T-helper 17 cell (primary cell): ENCODE measurements around the gene LRRC4. TPM values are rescaled to one million over a fixed set of nuclear protein-coding genes. Genes with fewer than 3 reads are reported as not detected.
A peak's percentile ranks its signal among the peaks of the same experiment; 100 is the strongest.

Experiments
- ATAC-seq: fragments of 150-1000 bp; cut with Tn5 transposase; 2 replicates; pipeline ENCODE4 v1.10.0; 2021; ENCODE audit warnings: mild to moderate bottlenecking, moderate library complexity
- DNase-seq, 3 donors: peaks; one replicate each; pipeline versions ENCODE4 v3.0.0 to v3.0.0-alpha.2; 2020 to 2021
- H3K9me3 ChIP-seq: one replicate; pipeline ENCODE4 v1.7.0; 2013; ENCODE audit warnings: low read length, mild to moderate bottlenecking; ENCODE audit not compliant: control insufficient read depth, poor library complexity, severe bottlenecking
- H3K27ac Mint-ChIP-seq: one replicate; pipeline ENCODE4 v1.8.0; 2022; ENCODE audit warnings: mild to moderate bottlenecking, moderate library complexity, mixed read lengths
- H3K27me3 Mint-ChIP-seq: one replicate; pipeline ENCODE4 v1.8.0; 2022; ENCODE audit warnings: mixed read lengths
- H3K36me3 Mint-ChIP-seq: one replicate; pipeline ENCODE4 v1.8.0; 2022; ENCODE audit warnings: low read depth, mixed read lengths
- H3K4me1 Mint-ChIP-seq: one replicate; pipeline ENCODE4 v1.8.0; 2022; ENCODE audit warnings: mild to moderate bottlenecking, mixed read lengths
- H3K4me3 Mint-ChIP-seq: one replicate; pipeline ENCODE4 v1.8.0; 2022; ENCODE audit warnings: mild to moderate bottlenecking, moderate library complexity, mixed read lengths
- total RNA-seq, 4 donors: library from RNA in 2 of 4; stranded (reverse) in 2 of 4; gene quantifications; one replicate each; pipeline ENCODE4 v1.2.3 and lab custom pipeline; 2022 to 2026

LRRC4 gene
- total RNA-seq, 2 donors from 2014 or later: 0.34 to 0.57 TPM

- ATAC-seq: no peak
- Mint-ChIP-seq H3K27me3 (no peaks in the 10 kb centered on the region), H3K4me1 (peaks cover 49% of the 10 kb centered on the region), H3K36me3 (peaks cover 2% of the 10 kb centered on the region), H3K4me3 (no peak overlapping the region), H3K27ac (peak overlapping the region; percentile 45)
- no peaks in the 10 kb centered on the region for H3K9me3 ChIP-seq
- DNase-seq: no peak
Observed at GRCh38 chr7:128052404-128052803, 21.2 kb upstream of the LRRC4 start.

GRCh38 chr7:128045766-128046165 is 14.5 kb upstream of the LRRC4 start:
- H3K9me3 ChIP-seq: no peaks in the 10 kb centered on the region
- Mint-ChIP-seq H3K27ac (no peak overlapping the region), H3K36me3 (peaks cover 2% of the 10 kb centered on the region), H3K27me3 (no peaks in the 10 kb centered on the region), H3K4me3 (no peak overlapping the region), H3K4me1 (peaks cover 29% of the 10 kb centered on the region)
- ATAC-seq: no peak
- no peak for DNase-seq

- no peaks in the 10 kb centered on the region for H3K9me3 ChIP-seq
- no peak overlapping the region for H3K27ac Mint-ChIP-seq
- DNase-seq (no peak), ATAC-seq (no peak)
- H3K36me3 Mint-ChIP-seq: no peaks in the 10 kb centered on the region
- H3K4me1 Mint-ChIP-seq: peaks cover 27% of the 10 kb centered on the region
- H3K27me3 Mint-ChIP-seq: no peaks in the 10 kb centered on the region
- peak overlapping the region; percentile 47 for H3K4me3 Mint-ChIP-seq
Observed at GRCh38 chr7:128045158-128045557, 13.9 kb upstream of the LRRC4 start.

DNA sequence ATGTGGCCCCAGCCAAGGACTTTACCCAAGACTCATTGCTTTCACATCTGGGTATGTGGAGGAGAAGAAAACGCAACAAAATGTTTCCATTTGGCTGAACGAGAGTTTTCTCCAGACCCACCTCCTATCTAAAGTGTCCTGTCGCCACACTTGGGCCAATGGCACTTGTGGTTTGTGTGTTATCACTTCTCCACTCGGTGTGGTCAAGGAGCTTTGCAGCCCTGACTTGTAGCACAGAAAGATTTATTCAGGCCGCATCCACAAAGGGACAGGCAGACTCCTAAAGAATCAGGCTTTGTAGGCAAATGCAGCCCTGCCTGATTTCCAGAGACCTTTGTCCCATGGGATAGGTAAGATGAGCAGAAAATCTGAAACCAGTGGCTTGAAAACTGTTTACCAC is 12.8 kb upstream of the LRRC4 start:
- peaks cover 18% of the 10 kb centered on the region for H3K4me1 Mint-ChIP-seq
- no peaks in the 10 kb centered on the region for H3K27me3 Mint-ChIP-seq
- DNase-seq (no peak), ATAC-seq (no peak)
- no peaks in the 10 kb centered on the region for H3K9me3 ChIP-seq
- H3K36me3 Mint-ChIP-seq: no peaks in the 10 kb centered on the region
- H3K27ac Mint-ChIP-seq: peak overlapping the region; percentile 16
- no peak overlapping the region for H3K4me3 Mint-ChIP-seq

DNA sequence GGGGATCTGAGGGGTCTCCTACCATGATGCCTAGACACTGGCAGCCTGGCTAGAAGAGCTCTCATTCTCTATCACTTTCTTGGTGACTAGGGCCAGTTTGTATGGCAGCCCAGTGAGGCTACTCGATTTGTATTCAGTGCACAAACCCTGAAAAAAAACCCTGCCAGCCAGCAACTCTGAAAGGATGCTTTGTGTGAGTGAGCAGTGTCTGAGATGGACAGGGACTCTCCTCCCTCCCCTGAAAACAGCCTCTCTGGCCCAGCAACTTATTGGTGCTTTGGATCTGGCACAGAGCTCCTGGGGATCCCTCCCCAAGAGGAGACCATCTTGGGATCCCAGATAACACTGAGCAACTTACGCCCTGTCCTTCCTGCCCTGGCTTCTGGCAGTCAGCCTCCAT is 10.8 kb upstream of the LRRC4 start:
- no peaks in the 10 kb centered on the region for H3K9me3 ChIP-seq
- H3K4me1 Mint-ChIP-seq: peaks cover 22% of the 10 kb centered on the region
- H3K4me3 Mint-ChIP-seq: no peak overlapping the region
- no peaks in the 10 kb centered on the region for H3K27me3 Mint-ChIP-seq
- peak overlapping the region; percentile 47 for H3K27ac Mint-ChIP-seq
- no peak for ATAC-seq
- no peak for DNase-seq
- H3K36me3 Mint-ChIP-seq: peaks cover 2% of the 10 kb centered on the region

GRCh38 chr7:128041203-128041602 is 10.0 kb upstream of the LRRC4 start:
- H3K9me3 ChIP-seq: no peaks in the 10 kb centered on the region
- H3K27ac Mint-ChIP-seq: no peak overlapping the region
- peaks cover 22% of the 10 kb centered on the region for H3K4me1 Mint-ChIP-seq
- H3K4me3 Mint-ChIP-seq: no peak overlapping the region
- ATAC-seq (no peak), DNase-seq (no peak)
- no peaks in the 10 kb centered on the region for H3K27me3 Mint-ChIP-seq
- H3K36me3 Mint-ChIP-seq: peaks cover 2% of the 10 kb centered on the region

GRCh38 chr7:128040205-128040604 is 9.0 kb upstream of the LRRC4 start:
- ATAC-seq (no peak), DNase-seq (no peak)
- no peaks in the 10 kb centered on the region for H3K9me3 ChIP-seq
- Mint-ChIP-seq H3K36me3 (peaks cover 2% of the 10 kb centered on the region), H3K27ac (no peak overlapping the region), H3K4me1 (peaks cover 23% of the 10 kb centered on the region), H3K4me3 (no peak overlapping the region), H3K27me3 (no peaks in the 10 kb centered on the region)

- H3K4me1 Mint-ChIP-seq: peaks cover 19% of the 10 kb centered on the region
- no peak overlapping the region for H3K4me3 Mint-ChIP-seq
- no peaks in the 10 kb centered on the region for H3K27me3 Mint-ChIP-seq
- no peak overlapping the region for H3K27ac Mint-ChIP-seq
- peaks cover 2% of the 10 kb centered on the region for H3K36me3 Mint-ChIP-seq
- ATAC-seq: no peak
- DNase-seq: no peak
- no peaks in the 10 kb centered on the region for H3K9me3 ChIP-seq
Observed at GRCh38 chr7:128039544-128039953, 8.3 kb upstream of the LRRC4 start.

- ATAC-seq (no peak), DNase-seq (no peak)
- no peaks in the 10 kb centered on the region for H3K9me3 ChIP-seq
- no peaks in the 10 kb centered on the region for H3K27me3 Mint-ChIP-seq
- no peak overlapping the region for H3K27ac Mint-ChIP-seq
- H3K4me3 Mint-ChIP-seq: no peak overlapping the region
- peaks cover 2% of the 10 kb centered on the region for H3K36me3 Mint-ChIP-seq
- H3K4me1 Mint-ChIP-seq: peaks cover 15% of the 10 kb centered on the region
Observed at GRCh38 chr7:128037880-128038619, 6.8 kb upstream of the LRRC4 start.

DNA sequence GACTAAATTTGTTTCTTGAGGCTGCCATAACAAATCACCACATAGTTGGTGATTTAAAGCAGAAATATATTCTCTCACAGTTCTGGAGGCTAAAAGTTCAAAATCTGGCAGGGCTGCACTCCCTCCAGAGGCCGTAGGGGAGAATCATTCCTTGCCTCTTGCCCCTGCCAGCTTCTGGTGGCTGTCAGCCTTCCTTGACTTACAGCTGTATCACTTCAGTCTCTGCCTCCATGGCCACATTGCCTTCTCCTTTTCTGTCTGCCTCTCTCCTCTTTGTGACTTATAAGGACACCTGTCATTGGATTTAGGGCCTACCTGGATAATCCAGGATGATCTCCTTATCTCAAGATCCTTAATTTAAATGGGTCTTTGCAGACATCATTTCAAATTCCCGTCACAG is 5.8 kb upstream of the LRRC4 start:
- H3K27ac Mint-ChIP-seq: peak overlapping the region; percentile 8
- H3K36me3 Mint-ChIP-seq: peaks cover 2% of the 10 kb centered on the region
- H3K9me3 ChIP-seq: no peaks in the 10 kb centered on the region
- no peaks in the 10 kb centered on the region for H3K27me3 Mint-ChIP-seq
- peaks cover 15% of the 10 kb centered on the region for H3K4me1 Mint-ChIP-seq
- DNase-seq (no peak), ATAC-seq (no peak)
- no peak overlapping the region for H3K4me3 Mint-ChIP-seq

- peak overlapping the region; percentile 8 for H3K27ac Mint-ChIP-seq
- DNase-seq (no peak), ATAC-seq (no peak)
- H3K9me3 ChIP-seq: no peaks in the 10 kb centered on the region
- H3K4me1 Mint-ChIP-seq: peaks cover 13% of the 10 kb centered on the region
- H3K36me3 Mint-ChIP-seq: peaks cover 3% of the 10 kb centered on the region
- H3K4me3 Mint-ChIP-seq: no peak overlapping the region
- H3K27me3 Mint-ChIP-seq: no peaks in the 10 kb centered on the region
Observed at GRCh38 chr7:128036226-128036940, 5.1 kb upstream of the LRRC4 start.

GRCh38 chr7:128035712-128036111 is 4.5 kb upstream of the LRRC4 start:
- no peak for ATAC-seq
- no peaks in the 10 kb centered on the region for H3K9me3 ChIP-seq
- H3K4me3 Mint-ChIP-seq: no peak overlapping the region
- peak overlapping the region; percentile 16 for H3K27ac Mint-ChIP-seq
- DNase-seq: no peak
- no peaks in the 10 kb centered on the region for H3K27me3 Mint-ChIP-seq
- H3K4me1 Mint-ChIP-seq: peaks cover 10% of the 10 kb centered on the region
- peaks cover 3% of the 10 kb centered on the region for H3K36me3 Mint-ChIP-seq

DNA sequence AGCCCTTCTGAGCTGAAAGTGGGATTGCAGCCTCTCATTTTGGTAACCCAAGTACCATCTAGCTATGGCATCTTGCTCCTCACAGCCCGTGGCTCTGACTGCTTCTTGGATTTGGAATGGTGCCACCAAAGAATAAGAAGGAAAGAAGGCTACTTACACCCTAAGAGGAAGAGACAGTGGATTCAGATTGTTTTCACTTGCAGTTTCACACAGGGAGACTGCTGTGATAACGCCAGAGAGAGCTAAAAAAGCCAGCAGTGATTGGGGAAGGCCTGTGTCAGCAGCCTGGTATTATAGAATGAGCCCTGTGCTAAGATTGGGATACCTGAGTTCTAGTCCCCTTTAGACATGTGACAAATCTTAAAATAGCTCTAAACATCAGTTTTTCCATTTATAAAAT is 3.6 kb upstream of the LRRC4 start:
- no peak for DNase-seq

GRCh38 chr7:128033246-128033645 is 2.0 kb upstream of the LRRC4 start:
- H3K9me3 ChIP-seq: no peaks in the 10 kb centered on the region
- ATAC-seq (no peak), DNase-seq (no peak)
- H3K4me1 Mint-ChIP-seq: peaks cover 19% of the 10 kb centered on the region
- peak overlapping the region; percentile 75 for H3K4me3 Mint-ChIP-seq
- peaks cover 2% of the 10 kb centered on the region for H3K36me3 Mint-ChIP-seq
- H3K27me3 Mint-ChIP-seq: peaks cover 6% of the 10 kb centered on the region
- H3K27ac Mint-ChIP-seq: no peak overlapping the region

More for the DNA sequence above, 3.6 kb upstream of the LRRC4 start:
- no peaks in the 10 kb centered on the region for H3K9me3 ChIP-seq
- no peak for ATAC-seq
- Mint-ChIP-seq H3K36me3 (peaks cover 3% of the 10 kb centered on the region), H3K4me1 (peaks cover 14% of the 10 kb centered on the region), H3K27ac (no peak overlapping the region), H3K27me3 (no peaks in the 10 kb centered on the region), H3K4me3 (no peak overlapping the region)
